ENCODE data around the gene ANKRD6.

DNA sequence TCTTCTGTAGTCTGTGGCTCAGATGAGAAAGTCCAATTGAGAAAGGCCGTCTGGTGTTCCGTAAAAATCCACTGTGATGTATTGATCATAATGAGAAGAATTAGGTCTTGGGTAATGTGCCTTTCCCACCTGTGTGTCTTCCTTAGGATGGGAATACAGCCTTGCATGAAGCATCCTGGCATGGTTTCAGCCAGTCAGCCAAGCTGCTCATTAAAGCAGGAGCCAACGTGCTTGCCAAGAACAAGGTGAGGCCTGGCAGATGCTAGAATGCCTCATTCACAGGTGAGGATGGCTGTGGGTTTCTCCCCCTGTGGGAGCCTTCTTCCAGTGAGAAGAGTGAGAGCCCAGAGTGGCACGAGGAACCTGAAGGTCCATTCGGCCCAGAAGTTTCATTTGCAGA, 172.9 kb downstream of the ANKRD6 start:
- TF ChIP-seq EZH2 (IDR thresholded peaks at IDR 0.05), result no peak
- TF ChIP-seq POLR2AphosphoS5 (IDR thresholded peaks at IDR 0.05; ENCODE audit: borderline replicate concordance, low read depth, low read length), result no peak
